Psoas muscle (tissue), 8 donors: Measurements from ENCODE around the gene FBXO17. TPM values are rescaled to one million over a fixed set of nuclear protein-coding genes. Genes with fewer than 3 reads are reported as not detected.

ENCODE experiments used
- ATAC-seq, 4 donors: fragments of 200-7000 bp; cut with Tn5 transposase; one replicate each; pipeline ENCODE4 v1.9.1; 2020; ENCODE audit warnings: moderate library complexity in 3 of 4, mild to moderate bottlenecking in 2 of 4
- DNase-seq, 2 donors: peaks; one replicate each; pipeline ENCODE4 v3.0.0-alpha.2; 2020
- H3K27ac ChIP-seq: fragments of 200-600 bp; one replicate; pipeline ENCODE4 v1.8.0; 2022
- H3K27me3 ChIP-seq, 3 donors: fragments of 200-600 bp in 1 of 3; one replicate each; pipeline versions ENCODE4 v1.6.1 to v1.8.0; 2013 to 2022; ENCODE audit warnings: low read length in 2 of 3, mild to moderate bottlenecking in 2 of 3, moderate library complexity in 1 of 3; ENCODE audit not compliant: insufficient read depth in 3 of 3
- H3K36me3 ChIP-seq, 2 donors: fragments of 200-600 bp in 1 of 2; one replicate each; pipeline versions ENCODE4 v1.6.1 to v1.8.0; 2013 to 2022; ENCODE audit warnings: low read depth in 1 of 2, mild to moderate bottlenecking in 1 of 2, moderate library complexity in 1 of 2; ENCODE audit not compliant: insufficient read depth in 1 of 2
- H3K4me1 ChIP-seq: fragments of 200-600 bp; one replicate; pipeline ENCODE4 v1.8.0; 2022
- H3K4me3 ChIP-seq: fragments of 200-600 bp; one replicate; pipeline ENCODE4 v1.8.0; 2022; ENCODE audit warnings: mild to moderate bottlenecking
- H3K9me3 ChIP-seq: fragments of 200-600 bp; one replicate; pipeline ENCODE4 v1.8.0; 2022
- WGBS, 3 donors: extraction: QIAGEN DNeasy Blood & Tissue Kit; methylation state at CpG; one replicate each; pipeline versions ENCODE4 v1.1.6 to v1.1.7; 2013; 5-methylcytosine and 5-hydroxymethylcytosine counted together
- intact Hi-C, 2 donors: fragments of 100-400 bp; cut with DNase I; formaldehyde crosslinking; loops; one replicate each; pipeline versions ENCODE4 v1.11.0 to v1.14.2; 2022
- polyA plus RNA-seq, 3 donors: library from polyadenylated mRNA; stranded (reverse); fragments of 200-250 nt; gene quantifications; one replicate each; pipeline ENCODE4 v1.2.3, GENCODE V29; 2013
- total RNA-seq, 4 donors: library from RNA; stranded (reverse); fragmentation: NEBNext Ultra II Directional in 2 of 4; extraction: Animal tissue kit (Norgen Biotek cat#: 25700) in 2 of 4; gene quantifications; one replicate each; pipeline versions ENCODE4 v1.2.1 to v1.2.4, GENCODE V29; 2021 to 2023
- TF ChIP-seq, protein P1 (sequence below): fragments of 200-600 bp; IDR thresholded peaks from one replicate; pipeline ENCODE4 v1.8.0; 2022; ENCODE audit warnings: antibody characterized with exemption
- donor health status: healthy with polysubstance abuse.
- donor health status: DM: no; HTN: no; CAD: no; lungs with moderate emphysema.
- donor health status: Bipolar disorder and iron deficiency.
- donor health status: healthy.
- donor health status: DM: yes; HTN: yes; CAD: no.
- donor health status: DM: no; HTN: no; CAD: no.
- donor health status: DM: no; HTN: no; CAD: no.
- donor health status: DM: yes; HTN: yes; CAD: no.

FBXO17 gene
- total and polyA plus RNA-seq, 7 donors = 1.6 to 4.3 (median 2.2) TPM

DNA sequence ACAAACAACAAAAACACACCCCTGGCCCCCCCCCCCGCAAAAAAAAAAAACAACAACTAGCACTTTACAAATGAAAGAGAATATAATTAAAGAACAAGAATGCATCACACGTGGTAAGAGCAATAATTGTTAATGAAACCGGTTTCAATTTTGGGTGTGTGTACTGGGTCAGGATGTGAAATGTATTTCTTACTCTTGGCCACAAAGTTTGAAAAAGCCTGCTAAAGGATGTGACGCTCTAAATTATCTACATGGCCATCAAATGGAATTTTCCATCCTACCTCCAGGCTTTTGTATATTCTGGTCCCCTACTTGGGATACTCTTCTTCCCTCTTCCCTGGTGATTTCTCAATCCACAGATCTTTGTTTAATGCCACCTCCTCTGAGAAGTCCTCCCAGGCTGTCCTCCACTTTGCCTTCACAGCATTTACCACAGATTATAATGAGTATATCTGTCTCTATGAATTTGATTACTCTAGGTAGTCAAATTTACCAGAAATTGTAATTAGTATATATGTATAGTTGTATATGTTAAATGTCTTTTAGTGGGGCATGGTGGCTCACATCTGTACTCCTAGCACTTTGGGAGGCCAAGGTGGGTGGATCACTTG lies 47.0 kb downstream of the FBXO17 start:
- Histone ChIP-seq H3K27ac (no peak overlapping the region), H3K4me3 (no peak overlapping the region), H3K27me3 (no peaks in the 10 kb centered on the region), H3K4me1 (peaks cover 18% of the 10 kb centered on the region), H3K36me3 (peaks cover 0 to 51% of the 10 kb centered on the region in 2 donors), H3K9me3 (no peaks in the 10 kb centered on the region)
- WGBS, 3 donors = 78 to 87% (median 85%) methylated on average over 4 of the region's 4 CpGs
- DNase-seq (no peak), ATAC-seq (no peak)
- intact Hi-C loops = loop anchor here in 1 of 2 donors (10.0 kb wide), 1 partner anchor 284 kb away; the partner anchor contains the start of gene ACTN4
- TF ChIP-seq, protein P1, sequence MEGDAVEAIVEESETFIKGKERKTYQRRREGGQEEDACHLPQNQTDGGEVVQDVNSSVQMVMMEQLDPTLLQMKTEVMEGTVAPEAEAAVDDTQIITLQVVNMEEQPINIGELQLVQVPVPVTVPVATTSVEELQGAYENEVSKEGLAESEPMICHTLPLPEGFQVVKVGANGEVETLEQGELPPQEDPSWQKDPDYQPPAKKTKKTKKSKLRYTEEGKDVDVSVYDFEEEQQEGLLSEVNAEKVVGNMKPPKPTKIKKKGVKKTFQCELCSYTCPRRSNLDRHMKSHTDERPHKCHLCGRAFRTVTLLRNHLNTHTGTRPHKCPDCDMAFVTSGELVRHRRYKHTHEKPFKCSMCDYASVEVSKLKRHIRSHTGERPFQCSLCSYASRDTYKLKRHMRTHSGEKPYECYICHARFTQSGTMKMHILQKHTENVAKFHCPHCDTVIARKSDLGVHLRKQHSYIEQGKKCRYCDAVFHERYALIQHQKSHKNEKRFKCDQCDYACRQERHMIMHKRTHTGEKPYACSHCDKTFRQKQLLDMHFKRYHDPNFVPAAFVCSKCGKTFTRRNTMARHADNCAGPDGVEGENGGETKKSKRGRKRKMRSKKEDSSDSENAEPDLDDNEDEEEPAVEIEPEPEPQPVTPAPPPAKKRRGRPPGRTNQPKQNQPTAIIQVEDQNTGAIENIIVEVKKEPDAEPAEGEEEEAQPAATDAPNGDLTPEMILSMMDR = no peak

DNA sequence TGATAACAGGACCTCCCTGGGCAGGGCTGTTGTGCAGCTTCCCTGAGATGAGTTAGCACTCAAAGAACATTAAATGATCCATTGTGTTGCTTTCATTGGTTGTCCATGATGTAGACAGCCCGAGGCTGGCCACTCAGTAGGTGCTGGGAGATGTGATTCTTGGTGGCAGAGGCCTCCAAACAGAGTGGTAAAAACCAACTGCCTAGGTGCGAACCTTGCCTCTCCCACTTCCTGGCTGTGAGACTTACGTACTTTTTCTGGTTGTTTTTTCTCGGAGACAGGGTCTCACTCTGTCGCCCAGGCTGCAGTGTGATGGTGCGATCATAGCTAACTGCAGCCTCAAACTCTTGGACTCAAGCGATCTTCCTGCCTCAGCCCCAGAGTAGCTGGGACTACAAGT lies 51.2 kb downstream of the FBXO17 start:
- no peak for DNase-seq
- Histone ChIP-seq H3K9me3 (no peaks in the 10 kb centered on the region), H3K27me3 (no peaks in the 10 kb centered on the region), H3K36me3 (peaks cover 0 to 60% of the 10 kb centered on the region in 2 donors), H3K27ac (no peak overlapping the region), H3K4me1 (peaks cover 3% of the 10 kb centered on the region), H3K4me3 (no peak overlapping the region)
- TF ChIP-seq, protein P1 = no peak
- no peak for ATAC-seq
- WGBS, 3 donors = 92 to 96% (median 95%) methylated on average over 7 of the region's 7 CpGs
- intact Hi-C loops = loop anchor here in 1 of 2 donors (10.0 kb wide), 1 partner anchor 280 kb away; the partner anchor contains the start of gene ACTN4

DNA sequence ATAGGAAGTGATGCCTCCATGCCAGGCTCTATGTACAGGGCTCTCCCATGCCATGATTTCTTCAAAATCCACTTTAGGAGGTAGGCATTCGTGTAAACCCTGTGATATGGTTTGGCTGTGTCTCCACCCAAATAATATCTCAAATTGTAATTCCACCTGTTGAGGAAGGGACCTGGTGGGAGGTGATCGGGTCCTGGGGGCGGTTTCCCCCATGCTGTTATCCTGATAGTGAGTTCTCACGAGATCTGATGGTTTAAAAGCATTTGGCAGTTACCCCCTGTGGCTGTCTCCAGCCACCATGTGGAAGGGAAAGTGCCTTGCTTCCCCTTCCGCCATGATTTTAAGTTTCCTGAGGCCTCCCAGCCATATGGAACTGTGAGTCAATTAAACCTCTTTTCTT lies 53.1 kb downstream of the FBXO17 start:
- H3K4me1 ChIP-seq = no peaks in the 10 kb centered on the region
- no peaks in the 10 kb centered on the region for H3K27me3 ChIP-seq
- DNase-seq (no peak), ATAC-seq (no peak)
- TF ChIP-seq, protein P1 = no peak
- H3K36me3 ChIP-seq = peaks cover 0 to 57% of the 10 kb centered on the region in 2 donors
- WGBS, 3 donors = 85 to 97% (median 93%) methylated on average over 5 of the region's 5 CpGs
- H3K4me3 ChIP-seq = no peak overlapping the region
- H3K27ac ChIP-seq = no peak overlapping the region
- no peaks in the 10 kb centered on the region for H3K9me3 ChIP-seq
- intact Hi-C loops = loop anchor here in 1 of 2 donors (10.0 kb wide), 1 partner anchor 278 kb away; the partner anchor contains the start of gene ACTN4

DNA sequence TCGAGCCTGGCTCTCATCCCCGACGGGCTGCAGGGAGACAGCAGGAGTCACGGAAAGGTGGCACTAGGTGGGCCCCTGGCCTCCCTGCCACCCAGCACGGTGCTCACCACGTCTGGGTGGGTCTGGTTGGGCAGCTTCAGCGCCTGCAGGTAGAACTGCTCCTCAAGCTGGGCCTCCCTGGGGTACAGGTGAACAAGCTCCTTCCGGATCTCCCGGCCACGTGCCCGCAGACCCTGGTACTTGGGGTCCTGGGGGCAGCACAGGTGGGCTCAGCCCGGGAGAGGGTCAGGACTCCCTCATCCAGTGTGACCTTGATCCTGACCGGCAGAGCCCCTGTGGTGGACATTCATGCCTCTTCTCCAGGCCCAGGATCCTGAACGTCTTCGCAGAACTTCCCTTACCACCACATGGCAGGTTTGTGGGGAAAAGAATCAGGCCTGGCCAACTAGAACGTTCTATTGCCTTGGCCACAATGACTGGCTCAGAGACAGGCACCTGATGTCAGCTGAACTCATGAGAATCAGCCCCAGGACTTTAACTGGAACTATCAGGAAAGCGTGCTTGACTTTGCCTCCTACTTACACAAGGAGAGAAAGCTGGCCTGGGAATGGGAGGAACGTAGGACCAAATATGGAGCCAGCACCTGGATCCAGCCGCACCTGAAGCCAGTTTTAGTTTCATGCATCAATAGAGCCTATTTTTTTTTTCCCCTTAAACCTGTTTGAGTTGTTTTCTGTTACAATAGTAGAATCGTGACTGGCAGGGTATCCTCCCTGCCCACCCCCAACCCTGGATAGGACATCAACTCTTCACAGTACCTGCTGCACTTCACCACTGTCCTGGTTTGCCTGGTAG lies 53.9 kb downstream of the FBXO17 start:
- DNase-seq = no peak
- WGBS, 3 donors = 89 to 94% (median 91%) methylated on average over 19 to 20 of the region's 20 CpGs

More for the DNA sequence above, 53.9 kb downstream of the FBXO17 start:
- Histone ChIP-seq H3K36me3 (peaks cover 0 to 57% of the 10 kb centered on the region in 2 donors), H3K27ac (no peak overlapping the region), H3K9me3 (no peaks in the 10 kb centered on the region), H3K4me3 (no peak overlapping the region), H3K4me1 (no peaks in the 10 kb centered on the region), H3K27me3 (no peaks in the 10 kb centered on the region)
- ATAC-seq = no peak
- TF ChIP-seq, protein P1 = no peak
- intact Hi-C loops = loop anchor here in 1 of 2 donors (10.0 kb wide), 1 partner anchor 277 kb away; the partner anchor contains the start of gene ACTN4
